ENCODE data around the gene MECR. TPM values are rescaled to one million over a fixed set of nuclear protein-coding genes. Genes with fewer than 3 reads are reported as not detected.

MECR gene
- total and polyA plus RNA-seq, 10 of the 15 experiments (the other 5 are each of a cell fraction or from before 2014, with no cell fraction given), result 7.6 to 66.3 (median 38.7) TPM

DNA sequence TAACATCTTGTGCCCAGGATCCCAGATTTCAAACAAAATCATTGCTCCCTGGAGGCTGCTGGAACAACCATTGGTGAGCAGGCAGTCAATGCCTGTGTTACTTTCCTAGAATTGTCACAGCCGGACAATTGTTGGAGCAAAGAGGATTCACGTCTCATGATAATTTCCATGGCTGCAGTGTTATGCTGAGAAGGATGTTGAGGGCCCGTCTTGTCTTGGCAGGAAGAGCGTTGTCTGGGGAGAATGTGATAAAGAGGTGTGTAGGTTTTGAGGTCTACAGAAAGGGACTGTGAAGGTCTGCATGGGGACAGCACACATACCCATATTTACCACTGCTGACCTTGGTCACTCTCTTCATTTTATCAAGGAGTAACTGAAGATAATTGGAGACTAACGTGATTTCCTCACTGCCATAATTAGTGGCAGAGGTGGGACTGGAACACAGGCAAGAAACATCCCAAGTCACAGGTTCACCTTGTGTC is 6.3 kb downstream of the MECR start:
- H3K9me3 ChIP-seq (replicated peaks; ENCODE audit: control insufficient read depth, insufficient read depth, low read length), result no peaks in the 10 kb centered on the region
- ATAC-seq (no peak), DNase-seq (ENCODE audit: low read depth, low spot score) (no peak), FAIRE-seq (no peak)
- H2AFZ ChIP-seq (ENCODE audit: control insufficient read depth, low read depth, low read length), result no peak overlapping the region
- H3K9ac ChIP-seq (ENCODE audit: control insufficient read depth, insufficient read depth, low read length), result no peak overlapping the region
- no peaks in the 10 kb centered on the region for H3K79me2 ChIP-seq (ENCODE audit: control insufficient read depth, insufficient read depth, low read length)
- no peak overlapping the region for H3K4me3 ChIP-seq
- ChIA-PET POLR2A (no interaction called here), SMC1A (ENCODE audit: uncharacterized antibody, unreplicated experiment) (no interaction called here), CTCF (no interaction called here), RAD21 (ENCODE audit: unreplicated experiment) (no interaction called here)
- H4K20me1 ChIP-seq (ENCODE audit: control insufficient read depth, insufficient read depth), result no peaks in the 10 kb centered on the region
- H3K36me3 ChIP-seq (ENCODE audit: control insufficient read depth in 2 of 2, insufficient read depth in 2 of 2, low read length in 1 of 2), result no peaks in the 10 kb centered on the region
- no peaks in the 10 kb centered on the region for H3K27me3 ChIP-seq (replicated peaks in 1 of 2; ENCODE audit: control insufficient read depth in 2 of 2, insufficient read depth in 2 of 2, low read length in 1 of 2)
- no peaks in the 10 kb centered on the region for H3K4me1 ChIP-seq (ENCODE audit: control insufficient read depth, insufficient read depth, low read length)
- H3K4me2 ChIP-seq (ENCODE audit: control insufficient read depth, insufficient read depth), result no peak overlapping the region
- no TSS peak for BruUV-seq (replicated peaks)
- no peak for TF ChIP-seq ZNF622 (IDR thresholded peaks at IDR 0.05)
- TF ChIP-seq, protein P1, sequence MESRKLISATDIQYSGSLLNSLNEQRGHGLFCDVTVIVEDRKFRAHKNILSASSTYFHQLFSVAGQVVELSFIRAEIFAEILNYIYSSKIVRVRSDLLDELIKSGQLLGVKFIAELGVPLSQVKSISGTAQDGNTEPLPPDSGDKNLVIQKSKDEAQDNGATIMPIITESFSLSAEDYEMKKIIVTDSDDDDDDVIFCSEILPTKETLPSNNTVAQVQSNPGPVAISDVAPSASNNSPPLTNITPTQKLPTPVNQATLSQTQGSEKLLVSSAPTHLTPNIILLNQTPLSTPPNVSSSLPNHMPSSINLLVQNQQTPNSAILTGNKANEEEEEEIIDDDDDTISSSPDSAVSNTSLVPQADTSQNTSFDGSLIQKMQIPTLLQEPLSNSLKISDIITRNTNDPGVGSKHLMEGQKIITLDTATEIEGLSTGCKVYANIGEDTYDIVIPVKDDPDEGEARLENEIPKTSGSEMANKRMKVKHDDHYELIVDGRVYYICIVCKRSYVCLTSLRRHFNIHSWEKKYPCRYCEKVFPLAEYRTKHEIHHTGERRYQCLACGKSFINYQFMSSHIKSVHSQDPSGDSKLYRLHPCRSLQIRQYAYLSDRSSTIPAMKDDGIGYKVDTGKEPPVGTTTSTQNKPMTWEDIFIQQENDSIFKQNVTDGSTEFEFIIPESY (IDR thresholded peaks at IDR 0.05), result no peak
- no peak for TF ChIP-seq ESRRA (IDR thresholded peaks at IDR 0.05; ENCODE audit: low read length)
- TF ChIP-seq CREM (IDR thresholded peaks at IDR 0.05; ENCODE audit: low read depth), result no peak
- no peak for TF ChIP-seq RUNX3 (IDR thresholded peaks at IDR 0.05; ENCODE audit: low read length)
- no peak for TF ChIP-seq ZNF384 (IDR thresholded peaks at IDR 0.05; ENCODE audit: borderline replicate concordance, low read depth, low read length)
- no peak for TF ChIP-seq SUZ12 (IDR thresholded peaks at IDR 0.05; ENCODE audit: unreplicated experiment)
- no peak for TF ChIP-seq TARDBP (IDR thresholded peaks at IDR 0.05; ENCODE audit: borderline replicate concordance)
- no peak for TF ChIP-seq CHD1 (IDR thresholded peaks at IDR 0.05; ENCODE audit: low read depth, low read length)
- TF ChIP-seq FOXM1 (IDR thresholded peaks at IDR 0.05; ENCODE audit: low read depth, low read length), result no peak
- no peak for TF ChIP-seq NFXL1 (IDR thresholded peaks at IDR 0.05; ENCODE audit: borderline replicate concordance)
- no peak for TF ChIP-seq HDAC6 (IDR thresholded peaks at IDR 0.05; ENCODE audit: unreplicated experiment)
- TF ChIP-seq SRF (IDR thresholded peaks at IDR 0.05; ENCODE audit: low read depth in 2 of 2, low read length in 2 of 2), result no peak
- no peak for TF ChIP-seq SIX5 (IDR thresholded peaks at IDR 0.05; ENCODE audit: low read depth, low read length, severe bottlenecking)
- no peak for TF ChIP-seq NR2C2 (IDR thresholded peaks at IDR 0.05; ENCODE audit: borderline replicate concordance, control insufficient read depth, insufficient read length, low read depth)
- H3K27ac ChIP-seq (ENCODE audit: control insufficient read depth, insufficient read depth), result no peak overlapping the region
- intact Hi-C loops (cut with micrococcal nuclease; ENCODE audit: unreplicated experiment), result no loop called here
- in situ Hi-C loops (cut with MboI), result no loop called here
- 97% methylated on average over 5 of the region's 5 CpGs for WGBS (ENCODE audit: insufficient coverage, insufficient replicate concordance, low lambda C conversion rate, missing lambda C conversion rate)
